Measurements from ENCODE around the gene ZNF100. TPM values are rescaled to one million over a fixed set of nuclear protein-coding genes. Genes with fewer than 3 reads are reported as not detected.

The ZNF100 gene
- total RNA-seq, 1 experiment from 2014 or later: 30.7 TPM

DNA sequence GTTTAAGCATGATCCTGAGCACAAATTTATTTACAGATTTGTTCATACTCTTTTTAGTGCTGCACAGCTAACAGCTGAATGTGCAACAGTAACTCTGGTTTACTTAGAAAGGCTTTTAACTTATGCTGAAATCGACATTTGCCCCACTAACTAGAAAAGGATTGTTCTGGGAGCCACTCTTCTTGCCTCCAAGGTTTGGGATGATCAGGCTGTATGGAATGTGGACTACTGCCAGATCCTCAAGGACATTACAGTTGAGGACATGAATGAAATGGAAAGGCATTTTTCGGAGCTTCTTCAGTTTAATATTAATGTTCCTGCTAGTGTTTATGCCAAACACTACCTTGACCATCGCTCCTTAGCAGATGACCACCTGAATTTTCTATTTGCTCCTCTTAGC, 16.0 kb downstream of the ZNF100 start:
- H2BK120ac ChIP-seq (ENCODE audit: low read depth, low read length, poor library complexity, severe bottlenecking): no peak overlapping the region
- no peak overlapping the region for H3K18ac ChIP-seq (ENCODE audit: insufficient read length, low read depth, low read length)
- H3K14ac ChIP-seq (ENCODE audit: insufficient read depth, low read length): no peak overlapping the region
- no peaks in the 10 kb centered on the region for H4K20me1 ChIP-seq (ENCODE audit: control insufficient read depth, insufficient read depth, insufficient read length)
- H3K56ac ChIP-seq (ENCODE audit: insufficient read length, low read depth, low read length): no peak overlapping the region
- H3K27me3 ChIP-seq (ENCODE audit: insufficient read depth, low read length): no peaks in the 10 kb centered on the region
- Mint-ChIP-seq H3K36me3 (ENCODE audit: insufficient read depth in 1 of 3, low read depth in 3 of 3) (peaks cover 72 to 75% (median 72%) of the 10 kb centered on the region in 3 experiments), H3K4me1 (no peaks in the 10 kb centered on the region), H3K27me3 (ENCODE audit: low read depth) (no peaks in the 10 kb centered on the region), H3K9me3 (peaks cover 9 to 39% of the 10 kb centered on the region in 2 experiments), H3K4me3 (no peak overlapping the region), H3K27ac (no peak overlapping the region)
- no peak overlapping the region for H4K91ac ChIP-seq (ENCODE audit: insufficient read length, low read depth, low read length)
- H3K79me1 ChIP-seq (ENCODE audit: insufficient read depth, low read depth, low read length, poor library complexity, severe bottlenecking): peaks cover 9% of the 10 kb centered on the region
- no peak overlapping the region for H2BK12ac ChIP-seq (ENCODE audit: insufficient read length, low read depth, low read length)
- no peak overlapping the region for H3K4ac ChIP-seq (ENCODE audit: low read depth, low read length)
- no peak overlapping the region for H4K5ac ChIP-seq (ENCODE audit: insufficient read length, low read depth, low read length)
- no CpG with 5 or more reads among the region's 3 CpGs for WGBS (ENCODE audit: extremely low coverage, insufficient read length, low lambda C conversion rate)
- H3T11ph ChIP-seq (ENCODE audit: low read length): no peak overlapping the region
- peaks cover 2% of the 10 kb centered on the region; the same call in 1 of the 2 replicates for H3K79me2 ChIP-seq (ENCODE audit: insufficient read depth, low read length)
- H2BK20ac ChIP-seq (ENCODE audit: low read depth, low read length, poor library complexity, severe bottlenecking): no peak overlapping the region
- DNase-seq: no peak
- H3K4me2 ChIP-seq (ENCODE audit: insufficient read depth, insufficient read length, low read length): no peak overlapping the region
- H4K8ac ChIP-seq (replicated peaks; ENCODE audit: insufficient read length, low read depth, low read length): no peak overlapping the region
- no peaks in the 10 kb centered on the region for H3K4me1 ChIP-seq (ENCODE audit: insufficient read depth, low read length)
- H3K23me2 ChIP-seq (ENCODE audit: insufficient read length, low read depth, low read length, poor library complexity, severe bottlenecking): no peaks in the 10 kb centered on the region
- H2AK5ac ChIP-seq (ENCODE audit: insufficient read length, low read length): no peak overlapping the region
- H2BK5ac ChIP-seq (ENCODE audit: insufficient read length, low read length): no peak overlapping the region
- TF ChIP-seq, protein P1, sequence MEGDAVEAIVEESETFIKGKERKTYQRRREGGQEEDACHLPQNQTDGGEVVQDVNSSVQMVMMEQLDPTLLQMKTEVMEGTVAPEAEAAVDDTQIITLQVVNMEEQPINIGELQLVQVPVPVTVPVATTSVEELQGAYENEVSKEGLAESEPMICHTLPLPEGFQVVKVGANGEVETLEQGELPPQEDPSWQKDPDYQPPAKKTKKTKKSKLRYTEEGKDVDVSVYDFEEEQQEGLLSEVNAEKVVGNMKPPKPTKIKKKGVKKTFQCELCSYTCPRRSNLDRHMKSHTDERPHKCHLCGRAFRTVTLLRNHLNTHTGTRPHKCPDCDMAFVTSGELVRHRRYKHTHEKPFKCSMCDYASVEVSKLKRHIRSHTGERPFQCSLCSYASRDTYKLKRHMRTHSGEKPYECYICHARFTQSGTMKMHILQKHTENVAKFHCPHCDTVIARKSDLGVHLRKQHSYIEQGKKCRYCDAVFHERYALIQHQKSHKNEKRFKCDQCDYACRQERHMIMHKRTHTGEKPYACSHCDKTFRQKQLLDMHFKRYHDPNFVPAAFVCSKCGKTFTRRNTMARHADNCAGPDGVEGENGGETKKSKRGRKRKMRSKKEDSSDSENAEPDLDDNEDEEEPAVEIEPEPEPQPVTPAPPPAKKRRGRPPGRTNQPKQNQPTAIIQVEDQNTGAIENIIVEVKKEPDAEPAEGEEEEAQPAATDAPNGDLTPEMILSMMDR (conservative IDR thresholded peaks at IDR 0.05): no peak
- H3K9ac ChIP-seq (ENCODE audit: extremely low read depth, insufficient read length, low read length): no peak overlapping the region
- no peak overlapping the region for H2BK15ac ChIP-seq (ENCODE audit: low read depth, low read length)
- H2AFZ ChIP-seq (ENCODE audit: low read length): no peak overlapping the region
- H3K27ac ChIP-seq (ENCODE audit: insufficient read length, low read depth, low read length): no peak overlapping the region
- no peaks in the 10 kb centered on the region for H3K9me3 ChIP-seq (ENCODE audit: control insufficient read depth, low read depth, low read length)
- no peak overlapping the region for H3K23ac ChIP-seq (ENCODE audit: insufficient read length, low read depth, low read length)

Data from H9 (cell line).